ENCODE data around the gene ZNF362. TPM values are rescaled to one million over a fixed set of nuclear protein-coding genes. Genes with fewer than 3 reads are reported as not detected.

The ZNF362 gene
- total RNA-seq, 1 experiment from 2014 or later = 29.5 TPM

- TSS peak; percentile 1 for BruUV-seq (replicated peaks)
- no peaks in the 10 kb centered on the region for H3K9me3 Mint-ChIP-seq (ENCODE audit: low read depth, unreplicated experiment)
- H3K27ac Mint-ChIP-seq (ENCODE audit: unreplicated experiment) = peak overlapping the region; percentile 78
- CTCF ChIA-PET = no interaction called here
- intact Hi-C loops (cut with micrococcal nuclease; ENCODE audit: unreplicated experiment) = no loop called here
- peak overlapping the region; percentile 87 for H3K4me3 Mint-ChIP-seq (ENCODE audit: low read depth, unreplicated experiment)
- DNase-seq = no peak
- peaks cover 23% of the 10 kb centered on the region for H3K36me3 Mint-ChIP-seq (ENCODE audit: insufficient read depth, unreplicated experiment)
- peaks cover 25% of the 10 kb centered on the region for H3K4me1 Mint-ChIP-seq (ENCODE audit: low read depth, unreplicated experiment)
- H3K27me3 Mint-ChIP-seq (ENCODE audit: unreplicated experiment) = no peaks in the 10 kb centered on the region
- no peak for TF ChIP-seq CTCF (IDR thresholded peaks at IDR 0.05; ENCODE audit: unreplicated experiment)
Observed at GRCh38 chr1:33257772-33258712, 1.8 kb downstream of the ZNF362 start.

- Mint-ChIP-seq H3K27me3 (ENCODE audit: unreplicated experiment) (no peaks in the 10 kb centered on the region), H3K36me3 (ENCODE audit: insufficient read depth, unreplicated experiment) (peaks cover 23% of the 10 kb centered on the region), H3K4me1 (ENCODE audit: low read depth, unreplicated experiment) (peaks cover 25% of the 10 kb centered on the region), H3K9me3 (ENCODE audit: low read depth, unreplicated experiment) (no peaks in the 10 kb centered on the region), H3K4me3 (ENCODE audit: low read depth, unreplicated experiment) (no peak overlapping the region), H3K27ac (ENCODE audit: unreplicated experiment) (no peak overlapping the region)
- DNase-seq = no peak
- intact Hi-C loops (cut with micrococcal nuclease; ENCODE audit: unreplicated experiment) = no loop called here
- no peak for TF ChIP-seq CTCF (IDR thresholded peaks at IDR 0.05; ENCODE audit: unreplicated experiment)
- no TSS peak for BruUV-seq (replicated peaks)
- CTCF ChIA-PET = no interaction called here
Observed at GRCh38 chr1:33258788-33259274, 2.5 kb downstream of the ZNF362 start.

GRCh38 chr1:33259879-33260278 lies 3.6 kb downstream of the ZNF362 start:
- no peaks in the 10 kb centered on the region for H3K27me3 Mint-ChIP-seq (ENCODE audit: unreplicated experiment)
- no peaks in the 10 kb centered on the region for H3K9me3 Mint-ChIP-seq (ENCODE audit: low read depth, unreplicated experiment)
- H3K36me3 Mint-ChIP-seq (ENCODE audit: insufficient read depth, unreplicated experiment) = peaks cover 23% of the 10 kb centered on the region
- no peak for TF ChIP-seq CTCF (IDR thresholded peaks at IDR 0.05; ENCODE audit: unreplicated experiment)
- no TSS peak for BruUV-seq (replicated peaks)
- no peak for DNase-seq
- CTCF ChIA-PET = no interaction called here
- H3K4me1 Mint-ChIP-seq (ENCODE audit: low read depth, unreplicated experiment) = peaks cover 21% of the 10 kb centered on the region
- intact Hi-C loops (cut with micrococcal nuclease; ENCODE audit: unreplicated experiment) = no loop called here
- no peak overlapping the region for H3K4me3 Mint-ChIP-seq (ENCODE audit: low read depth, unreplicated experiment)
- H3K27ac Mint-ChIP-seq (ENCODE audit: unreplicated experiment) = no peak overlapping the region

GRCh38 chr1:33260439-33260838 lies 4.1 kb downstream of the ZNF362 start:
- no peaks in the 10 kb centered on the region for H3K9me3 Mint-ChIP-seq (ENCODE audit: low read depth, unreplicated experiment)

More at GRCh38 chr1:33260439-33260838, 4.1 kb downstream of the ZNF362 start:
- Mint-ChIP-seq H3K4me1 (ENCODE audit: low read depth, unreplicated experiment) (peaks cover 17% of the 10 kb centered on the region), H3K27me3 (ENCODE audit: unreplicated experiment) (no peaks in the 10 kb centered on the region), H3K27ac (ENCODE audit: unreplicated experiment) (no peak overlapping the region), H3K4me3 (ENCODE audit: low read depth, unreplicated experiment) (no peak overlapping the region), H3K36me3 (ENCODE audit: insufficient read depth, unreplicated experiment) (peaks cover 19% of the 10 kb centered on the region)
- TF ChIP-seq CTCF (IDR thresholded peaks at IDR 0.05; ENCODE audit: unreplicated experiment) = no peak
- CTCF ChIA-PET = no interaction called here
- no TSS peak for BruUV-seq (replicated peaks)
- DNase-seq = no peak
- intact Hi-C loops (cut with micrococcal nuclease; ENCODE audit: unreplicated experiment) = no loop called here
